Gastrocnemius medialis (tissue), 4 donors: Measurements from ENCODE around the gene RC3H2. TPM values are rescaled to one million over a fixed set of nuclear protein-coding genes. Genes with fewer than 3 reads are reported as not detected.

Experiments
- ATAC-seq, 2 donors: fragments of 150-250 bp; one replicate each; pipeline ENCODE4 v1.9.1; 2016
- DNase-seq, 2 donors: peaks; one replicate each; pipeline ENCODE4 v3.0.0-alpha.2; 2019
- H3K27ac ChIP-seq, 4 donors: fragments of 200-600 bp; sonication (generic); 1 replicate in 1 of 4; 2 replicates in 3 of 4; pipeline ENCODE4 v1.5.1; 2016 to 2018; ENCODE audit warnings: mild to moderate bottlenecking in 2 of 4, moderate library complexity in 1 of 4
- H3K27me3 ChIP-seq, 3 donors: fragments of 200-600 bp; sonication (generic) in 2 of 3; 1 replicate in 1 of 3; 2 replicates in 2 of 3; pipeline versions ENCODE4 v1.5.1 to v1.6.0; 2016 to 2019; ENCODE audit warnings: mild to moderate bottlenecking in 1 of 3, moderate library complexity in 1 of 3
- H3K36me3 ChIP-seq, 2 donors: fragments of 200-600 bp; sonication (generic) in 1 of 2; one replicate each; pipeline ENCODE4 v1.5.1; 2017 to 2018
- H3K4me1 ChIP-seq, 2 donors: fragments of 200-600 bp; sonication (generic) in 1 of 2; one replicate each; pipeline ENCODE4 v1.5.1; 2016 to 2017; ENCODE audit warnings: mild to moderate bottlenecking in 2 of 2
- H3K4me3 ChIP-seq, 4 donors: fragments of 200-600 bp; sonication (generic) in 3 of 4; 1 replicate in 1 of 4; 2 replicates in 3 of 4; pipeline ENCODE4 v1.5.1; 2016 to 2019; ENCODE audit warnings: mild to moderate bottlenecking in 2 of 4
- H3K9me3 ChIP-seq, 3 donors: fragments of 200-600 bp; sonication (generic) in 2 of 3; 1 replicate in 1 of 3; 2 replicates in 2 of 3; pipeline ENCODE4 v1.5.1; 2016 to 2019
- POLR2A ChIP-seq, 2 donors: fragments of 450-650 bp; IDR thresholded peaks; one replicate each; pipeline ENCODE4 v1.6.1; 2017; ENCODE audit warnings: antibody characterized with exemption in 2 of 2, mild to moderate bottlenecking in 2 of 2, moderate library complexity in 2 of 2
- in situ Hi-C, 4 donors: fragments of 200-750 bp; cut with MboI; loops; one replicate each; pipeline versions ENCODE4 v1.15.0 to v1.8.0; 2017; ENCODE audit warnings: low sequenced_read_pairs in 4 of 4
- intact Hi-C: fragments of 100-400 bp; cut with DNase I; formaldehyde crosslinking; loops from one replicate; pipeline ENCODE4 v1.15.1; 2023; ENCODE audit warnings: low total_unique reads
- total RNA-seq, 4 donors: library from RNA; depleted of rRNA; stranded (reverse); fragments of >200 nt; gene quantifications; one replicate each; pipeline versions ENCODE4 v1.1.0 to v1.2.3, GENCODE V29; 2016
- TF ChIP-seq, protein P1 (sequence below), 5 experiments: fragments of 450-650 bp in 3 of 5; fragments of 200-600 bp in 2 of 5; sonication (generic) in 2 of 5; IDR thresholded peaks in 4 of 5; conservative IDR thresholded peaks in 1 of 5; 1 replicate in 4 of 5; 2 replicates in 1 of 5; pipeline ENCODE4 v1.5.1; 2016 to 2019; ENCODE audit warnings: antibody characterized with exemption in 5 of 5, mild to moderate bottlenecking in 3 of 5, moderate library complexity in 3 of 5

The RC3H2 gene
- total RNA-seq, 4 donors from 2014 or later = 29.4 to 45.2 (median 36.6) TPM

DNA sequence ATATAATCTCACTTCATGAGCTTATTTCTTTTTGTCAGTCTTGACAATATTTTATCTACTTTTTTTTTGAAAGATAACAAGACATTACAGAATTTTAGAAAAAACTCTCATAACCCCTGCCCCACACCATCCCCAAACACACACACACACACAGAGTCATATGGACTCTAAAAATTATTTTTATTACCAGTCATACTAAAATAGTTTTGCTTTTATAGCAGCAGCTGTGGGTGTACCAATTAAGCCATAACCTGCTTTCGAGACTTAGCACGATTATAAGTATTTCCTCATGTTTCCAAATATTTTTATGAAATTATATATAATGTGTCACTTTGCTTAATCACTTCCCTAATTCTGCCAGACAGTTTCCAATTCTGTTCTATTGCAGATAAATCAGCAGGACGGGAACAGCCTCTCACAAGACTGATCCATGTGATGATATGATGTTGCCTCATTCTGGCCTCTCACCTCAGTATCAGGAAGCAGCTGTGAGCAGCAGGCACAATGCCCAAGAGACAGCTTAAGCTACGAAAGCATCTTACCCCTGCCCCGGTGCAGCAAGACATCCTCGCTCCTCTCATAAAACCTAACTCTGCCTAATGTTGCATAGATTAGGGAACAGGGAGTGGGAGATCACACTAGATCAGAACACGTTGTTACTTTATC lies 83.7 kb downstream of the RC3H2 start:
- DNase-seq = peak; percentile 32 to 61
- no peaks in the 10 kb centered on the region for H3K9me3 ChIP-seq
- H3K36me3 ChIP-seq = peaks cover 0 to 25% of the 10 kb centered on the region in 2 donors
- no peak overlapping the region for H3K4me3 ChIP-seq
- no peaks in the 10 kb centered on the region for H3K27me3 ChIP-seq
- H3K27ac ChIP-seq = peak overlapping the region; percentile 53 to 65 (median 60)
- intact Hi-C loops = no loop called here
- TF ChIP-seq, protein P1, sequence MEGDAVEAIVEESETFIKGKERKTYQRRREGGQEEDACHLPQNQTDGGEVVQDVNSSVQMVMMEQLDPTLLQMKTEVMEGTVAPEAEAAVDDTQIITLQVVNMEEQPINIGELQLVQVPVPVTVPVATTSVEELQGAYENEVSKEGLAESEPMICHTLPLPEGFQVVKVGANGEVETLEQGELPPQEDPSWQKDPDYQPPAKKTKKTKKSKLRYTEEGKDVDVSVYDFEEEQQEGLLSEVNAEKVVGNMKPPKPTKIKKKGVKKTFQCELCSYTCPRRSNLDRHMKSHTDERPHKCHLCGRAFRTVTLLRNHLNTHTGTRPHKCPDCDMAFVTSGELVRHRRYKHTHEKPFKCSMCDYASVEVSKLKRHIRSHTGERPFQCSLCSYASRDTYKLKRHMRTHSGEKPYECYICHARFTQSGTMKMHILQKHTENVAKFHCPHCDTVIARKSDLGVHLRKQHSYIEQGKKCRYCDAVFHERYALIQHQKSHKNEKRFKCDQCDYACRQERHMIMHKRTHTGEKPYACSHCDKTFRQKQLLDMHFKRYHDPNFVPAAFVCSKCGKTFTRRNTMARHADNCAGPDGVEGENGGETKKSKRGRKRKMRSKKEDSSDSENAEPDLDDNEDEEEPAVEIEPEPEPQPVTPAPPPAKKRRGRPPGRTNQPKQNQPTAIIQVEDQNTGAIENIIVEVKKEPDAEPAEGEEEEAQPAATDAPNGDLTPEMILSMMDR (IDR thresholded peaks at IDR 0.05 in 4 of 5, conservative IDR thresholded peaks at IDR 0.05 in 1 of 5) = no peak
- H3K4me1 ChIP-seq = peaks cover 12 to 27% of the 10 kb centered on the region in 2 donors
- in situ Hi-C loops = loop anchor here in 3 of 4 donors (25.0 kb wide), 4 partner anchors 459 to 709 kb away; partner anchors contain the start of gene PTGS1 (in 1 of the 3)
- peak; percentile 76 to 89 for ATAC-seq

DNA sequence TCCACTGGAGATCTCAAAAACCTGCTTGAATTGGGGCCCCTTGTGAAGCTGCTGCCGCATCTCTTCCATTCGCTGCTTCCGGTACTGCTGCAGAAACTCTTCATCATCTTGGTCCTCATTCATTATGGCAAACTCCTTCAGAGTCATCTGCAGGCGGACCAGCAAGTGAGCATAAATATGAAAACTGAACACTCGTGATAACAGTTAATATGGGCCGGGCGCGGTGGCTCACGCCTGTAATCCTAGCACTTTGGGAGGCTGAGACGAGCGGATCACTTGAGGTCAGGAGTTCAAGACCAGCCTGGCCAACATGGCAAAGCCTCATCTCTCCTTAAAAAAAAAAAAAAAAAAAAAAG lies 84.7 kb downstream of the RC3H2 start:
- Histone ChIP-seq H3K27ac (peak overlapping the region; percentile 53 to 65 (median 60)), H3K4me1 (peaks cover 12 to 26% of the 10 kb centered on the region in 2 donors), H3K9me3 (no peaks in the 10 kb centered on the region), H3K36me3 (peaks cover 0 to 19% of the 10 kb centered on the region in 2 donors), H3K4me3 (no peak overlapping the region), H3K27me3 (no peaks in the 10 kb centered on the region)
- ATAC-seq (no peak), DNase-seq (no peak)
- no peak for TF ChIP-seq POLR2A (IDR thresholded peaks at IDR 0.05)
- TF ChIP-seq, protein P1 (IDR thresholded peaks at IDR 0.05 in 4 of 5, conservative IDR thresholded peaks at IDR 0.05 in 1 of 5) = no peak
- intact Hi-C loops = no loop called here
- in situ Hi-C loops = loop anchor here in 3 of 4 donors (25.0 kb wide), 4 partner anchors 458 to 708 kb away; partner anchors contain the start of gene PTGS1 (in 1 of the 3)

DNA sequence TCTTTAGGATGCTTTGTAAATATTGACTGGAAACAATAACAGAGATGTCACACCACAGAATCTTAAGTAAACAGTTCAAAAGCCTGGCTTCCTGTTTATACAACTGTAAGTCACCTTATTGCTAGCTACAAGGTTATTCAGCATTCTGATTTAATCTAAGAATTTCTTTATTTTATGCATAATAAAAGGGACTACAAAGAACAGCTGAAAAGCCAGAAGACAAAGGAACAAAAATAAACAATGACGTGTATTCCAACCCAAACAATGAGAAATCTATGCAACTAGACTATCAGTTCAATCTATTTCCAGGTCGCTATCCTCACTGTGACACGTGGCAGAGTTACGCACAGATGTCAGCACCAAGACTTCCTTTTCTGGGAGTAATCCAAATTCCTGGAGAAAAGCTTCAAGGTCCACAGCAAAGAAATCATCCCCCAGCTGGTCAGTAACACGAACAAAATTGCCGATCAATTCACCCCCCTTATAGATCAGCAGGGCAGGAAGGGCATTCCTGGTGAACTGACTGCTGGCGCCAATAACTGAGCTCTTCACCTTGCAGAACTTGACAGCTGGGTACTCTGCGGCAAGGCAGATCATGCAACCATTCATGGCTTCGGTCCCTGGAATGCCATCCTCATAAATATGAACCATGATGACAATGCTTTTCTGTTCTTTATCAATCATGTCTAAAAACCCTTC lies 85.2 kb downstream of the RC3H2 start:
- Histone ChIP-seq H3K27ac (peak overlapping the region; percentile 53 to 65 (median 60)), H3K9me3 (no peaks in the 10 kb centered on the region), H3K4me3 (no peak overlapping the region), H3K27me3 (no peaks in the 10 kb centered on the region), H3K36me3 (peaks cover 0 to 15% of the 10 kb centered on the region in 2 donors), H3K4me1 (peaks cover 12 to 26% of the 10 kb centered on the region in 2 donors)
- in situ Hi-C loops = loop anchor here (10.0 to 25.0 kb wide), 6 partner anchors 355 to 708 kb away; partner anchors contain the start of gene PTGS1 (in 1 of the 4)
- no peak for TF ChIP-seq POLR2A (IDR thresholded peaks at IDR 0.05)
- TF ChIP-seq, protein P1 (IDR thresholded peaks at IDR 0.05 in 4 of 5, conservative IDR thresholded peaks at IDR 0.05 in 1 of 5) = no peak
- ATAC-seq (peak; percentile 25 to 54), DNase-seq (no peak)
- intact Hi-C loops = loop anchor here (10.0 kb wide), 1 partner anchor 695 kb away; no protein-coding TSS in a partner anchor

DNA sequence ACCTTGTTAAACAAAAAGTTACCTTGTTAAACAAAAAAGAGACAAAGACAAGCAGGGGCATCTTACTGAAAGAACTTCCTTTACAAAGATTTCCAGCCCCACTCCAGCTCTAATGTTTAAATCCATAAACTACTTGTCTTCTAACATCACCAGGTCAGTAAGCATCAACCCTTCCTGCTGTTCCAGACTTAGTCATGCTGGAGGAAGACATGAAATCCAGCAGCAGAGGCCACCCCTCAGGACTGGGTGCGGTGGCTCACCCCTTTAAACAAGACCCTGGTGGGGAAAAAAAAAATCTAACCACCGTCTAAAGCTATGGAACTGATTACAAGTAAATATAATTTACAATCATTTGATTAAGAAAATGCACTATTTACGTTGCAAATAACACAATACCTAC lies 85.8 kb downstream of the RC3H2 start:
- intact Hi-C loops (loop anchor here (10.0 kb wide), 1 partner anchor 695 kb away; no protein-coding TSS in a partner anchor), in situ Hi-C loops (loop anchor here (10.0 to 25.0 kb wide), 6 partner anchors 355 to 707 kb away; partner anchors contain the start of gene PTGS1 (in 1 of the 4))
- Histone ChIP-seq H3K4me3 (no peak overlapping the region), H3K9me3 (no peaks in the 10 kb centered on the region), H3K27me3 (no peaks in the 10 kb centered on the region), H3K36me3 (peaks cover 0 to 14% of the 10 kb centered on the region in 2 donors), H3K4me1 (peaks cover 12 to 26% of the 10 kb centered on the region in 2 donors), H3K27ac (peak overlapping the region; percentile 1 to 65 (median 59))
- TF ChIP-seq, protein P1 (IDR thresholded peaks at IDR 0.05 in 4 of 5, conservative IDR thresholded peaks at IDR 0.05 in 1 of 5) = no peak
- no peak for TF ChIP-seq POLR2A (IDR thresholded peaks at IDR 0.05)
- ATAC-seq = no peak
- DNase-seq = no peak
